Neural crest cell (in vitro differentiated cells): ENCODE measurements around the gene SCN8A. TPM values are rescaled to one million over a fixed set of nuclear protein-coding genes. Genes with fewer than 3 reads are reported as not detected.

ENCODE experiments used
- DNase-seq: peaks from one replicate; pipeline ENCODE4 v3.0.0; 2021; ENCODE audit warnings: low read depth, mixed read lengths, low spot score
- H3K27ac Mint-ChIP-seq: one replicate; pipeline ENCODE4 v1.8.0; 2021; ENCODE audit warnings: mild to moderate bottlenecking, mixed read lengths; ENCODE audit not compliant: unreplicated experiment
- H3K27me3 Mint-ChIP-seq: 2 replicates; pipeline ENCODE4 v1.8.0; 2021; ENCODE audit warnings: low read depth, mild to moderate bottlenecking, mixed read lengths
- H3K36me3 Mint-ChIP-seq: 2 replicates; pipeline ENCODE4 v1.8.0; 2021; ENCODE audit warnings: low read depth, mild to moderate bottlenecking, mixed read lengths
- H3K4me1 Mint-ChIP-seq: 2 replicates; pipeline ENCODE4 v1.8.0; 2021; ENCODE audit warnings: mixed read lengths
- H3K4me3 Mint-ChIP-seq: one replicate; pipeline ENCODE4 v1.8.0; 2021; ENCODE audit warnings: mild to moderate bottlenecking, mixed read lengths
- H3K9me3 Mint-ChIP-seq: 2 replicates; pipeline ENCODE4 v1.8.0; 2021; ENCODE audit warnings: mixed read lengths
- total RNA-seq: library from RNA; stranded (reverse); gene quantifications from 2 replicates; pipeline ENCODE4 v1.2.1, GENCODE V29; 2021
- TF ChIP-seq, protein P1 (sequence below): fragments of 200-600 bp; sonication (generic); conservative IDR thresholded peaks from 2 replicates; pipeline ENCODE4 v1.5.0; 2021; ENCODE audit warnings: antibody characterized with exemption, mild to moderate bottlenecking

Gene SCN8A
- total RNA-seq, 1 donor from 2014 or later: 13.0 TPM

- Mint-ChIP-seq H3K27me3 (no peaks in the 10 kb centered on the region), H3K27ac (no peak overlapping the region), H3K4me1 (peaks cover 5% of the 10 kb centered on the region), H3K9me3 (peaks cover 5% of the 10 kb centered on the region), H3K36me3 (peaks cover 5% of the 10 kb centered on the region), H3K4me3 (no peak overlapping the region)
- DNase-seq: no peak
- TF ChIP-seq, protein P1, sequence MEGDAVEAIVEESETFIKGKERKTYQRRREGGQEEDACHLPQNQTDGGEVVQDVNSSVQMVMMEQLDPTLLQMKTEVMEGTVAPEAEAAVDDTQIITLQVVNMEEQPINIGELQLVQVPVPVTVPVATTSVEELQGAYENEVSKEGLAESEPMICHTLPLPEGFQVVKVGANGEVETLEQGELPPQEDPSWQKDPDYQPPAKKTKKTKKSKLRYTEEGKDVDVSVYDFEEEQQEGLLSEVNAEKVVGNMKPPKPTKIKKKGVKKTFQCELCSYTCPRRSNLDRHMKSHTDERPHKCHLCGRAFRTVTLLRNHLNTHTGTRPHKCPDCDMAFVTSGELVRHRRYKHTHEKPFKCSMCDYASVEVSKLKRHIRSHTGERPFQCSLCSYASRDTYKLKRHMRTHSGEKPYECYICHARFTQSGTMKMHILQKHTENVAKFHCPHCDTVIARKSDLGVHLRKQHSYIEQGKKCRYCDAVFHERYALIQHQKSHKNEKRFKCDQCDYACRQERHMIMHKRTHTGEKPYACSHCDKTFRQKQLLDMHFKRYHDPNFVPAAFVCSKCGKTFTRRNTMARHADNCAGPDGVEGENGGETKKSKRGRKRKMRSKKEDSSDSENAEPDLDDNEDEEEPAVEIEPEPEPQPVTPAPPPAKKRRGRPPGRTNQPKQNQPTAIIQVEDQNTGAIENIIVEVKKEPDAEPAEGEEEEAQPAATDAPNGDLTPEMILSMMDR: no peak
Measured at GRCh38 chr12:51620448-51620847, 29.4 kb downstream of the SCN8A start.

DNA sequence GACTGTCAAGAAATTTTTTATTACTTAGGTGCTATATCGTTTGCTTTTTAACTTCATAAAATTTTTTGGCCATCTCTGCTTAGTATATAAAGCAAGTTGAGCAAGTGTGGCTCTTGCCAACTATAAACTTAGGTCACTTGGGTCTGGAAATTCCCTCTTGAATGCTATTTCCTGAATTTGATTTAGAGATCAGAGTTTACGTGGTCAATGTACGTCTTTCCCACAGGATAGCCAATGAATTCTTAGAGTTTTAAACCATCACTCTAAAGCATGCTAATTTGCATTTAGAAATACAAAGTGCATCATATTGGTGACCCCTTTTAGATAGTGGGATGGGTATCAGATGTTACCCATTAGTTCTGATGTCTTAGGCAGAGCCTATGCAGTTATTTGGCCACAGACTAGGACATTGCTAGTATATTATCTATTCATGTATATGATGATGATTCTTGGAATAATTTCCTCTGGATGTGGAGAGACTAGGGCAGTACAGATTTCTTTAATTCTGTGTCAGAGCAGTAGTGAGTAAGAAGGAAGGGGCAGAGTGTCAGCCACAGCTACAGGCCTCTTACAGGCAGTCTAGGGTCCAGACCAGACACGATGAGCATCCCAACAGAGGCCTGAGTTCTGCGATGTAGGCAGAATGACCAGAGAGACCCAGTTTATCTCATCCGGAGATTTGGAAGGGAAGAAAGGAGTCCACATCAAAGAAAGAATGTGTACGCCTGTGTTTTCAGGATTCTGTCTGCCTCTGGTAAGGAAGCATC, 30.3 kb downstream of the SCN8A start:
- no peaks in the 10 kb centered on the region for H3K27me3 Mint-ChIP-seq
- H3K9me3 Mint-ChIP-seq: peaks cover 5% of the 10 kb centered on the region
- no peak overlapping the region for H3K4me3 Mint-ChIP-seq
- TF ChIP-seq, protein P1: no peak
- peaks cover 5% of the 10 kb centered on the region for H3K36me3 Mint-ChIP-seq
- DNase-seq: no peak
- no peak overlapping the region for H3K27ac Mint-ChIP-seq
- peaks cover 5% of the 10 kb centered on the region for H3K4me1 Mint-ChIP-seq

DNA sequence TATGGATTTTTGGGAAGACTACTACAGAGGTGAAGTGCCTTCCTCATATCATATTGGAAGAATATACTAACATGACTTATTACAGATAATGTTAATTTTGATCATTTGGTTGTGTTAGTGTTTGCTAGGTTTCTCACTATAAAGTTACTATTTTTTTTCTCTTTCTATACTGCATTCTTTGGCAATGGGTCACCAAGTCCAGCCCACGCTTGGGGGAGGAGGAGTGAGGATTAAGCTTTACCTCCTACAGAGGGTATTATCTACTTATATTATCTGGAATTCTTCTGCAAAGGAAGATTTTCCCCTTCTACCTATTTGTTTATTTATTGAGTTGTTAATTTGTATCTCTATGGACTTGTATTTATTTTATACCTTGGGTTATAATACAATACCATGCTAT, 31.5 kb downstream of the SCN8A start:
- H3K4me3 Mint-ChIP-seq: no peak overlapping the region
- TF ChIP-seq, protein P1: no peak
- no peak for DNase-seq
- no peaks in the 10 kb centered on the region for H3K9me3 Mint-ChIP-seq
- H3K4me1 Mint-ChIP-seq: peaks cover 9% of the 10 kb centered on the region
- H3K36me3 Mint-ChIP-seq: no peaks in the 10 kb centered on the region
- H3K27ac Mint-ChIP-seq: peak overlapping the region; percentile 48
- H3K27me3 Mint-ChIP-seq: no peaks in the 10 kb centered on the region

DNA sequence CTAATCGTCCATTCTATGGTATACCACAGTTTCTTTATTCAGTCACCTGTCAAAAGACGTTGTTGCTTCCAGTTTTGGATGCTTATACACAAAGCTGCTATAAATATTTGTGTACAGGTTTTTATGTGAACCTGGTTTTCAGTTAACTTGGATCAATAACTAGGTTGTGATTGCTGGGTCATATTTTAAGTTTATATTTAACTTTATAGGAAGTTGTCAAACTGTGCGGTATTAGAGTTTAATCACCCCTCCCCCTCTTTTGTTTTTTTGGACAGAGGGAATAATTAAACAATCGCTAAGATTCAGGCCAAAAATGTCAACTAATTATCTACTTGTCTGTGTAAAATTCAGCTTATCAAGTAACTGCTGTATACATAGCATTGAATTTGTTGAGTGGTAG, 34.3 kb downstream of the SCN8A start:
- no peaks in the 10 kb centered on the region for H3K27me3 Mint-ChIP-seq
- TF ChIP-seq, protein P1: no peak
- H3K9me3 Mint-ChIP-seq: peaks cover 3% of the 10 kb centered on the region
- peaks cover 32% of the 10 kb centered on the region for H3K4me1 Mint-ChIP-seq
- H3K27ac Mint-ChIP-seq: no peak overlapping the region
- no peaks in the 10 kb centered on the region for H3K36me3 Mint-ChIP-seq
- no peak overlapping the region for H3K4me3 Mint-ChIP-seq
- DNase-seq: no peak

- no peak overlapping the region for H3K27ac Mint-ChIP-seq
- no peak overlapping the region for H3K4me3 Mint-ChIP-seq
- H3K36me3 Mint-ChIP-seq: no peaks in the 10 kb centered on the region
- no peaks in the 10 kb centered on the region for H3K27me3 Mint-ChIP-seq
- TF ChIP-seq, protein P1: no peak
- no peak for DNase-seq
- peaks cover 3% of the 10 kb centered on the region for H3K9me3 Mint-ChIP-seq
- peaks cover 39% of the 10 kb centered on the region for H3K4me1 Mint-ChIP-seq
Measured at GRCh38 chr12:51626115-51626514, 35.1 kb downstream of the SCN8A start.
